Measurements from ENCODE around the gene TMEM31.

TMEM31 gene, protein sequence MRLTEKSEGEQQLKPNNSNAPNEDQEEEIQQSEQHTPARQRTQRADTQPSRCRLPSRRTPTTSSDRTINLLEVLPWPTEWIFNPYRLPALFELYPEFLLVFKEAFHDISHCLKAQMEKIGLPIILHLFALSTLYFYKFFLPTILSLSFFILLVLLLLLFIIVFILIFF

DNA sequence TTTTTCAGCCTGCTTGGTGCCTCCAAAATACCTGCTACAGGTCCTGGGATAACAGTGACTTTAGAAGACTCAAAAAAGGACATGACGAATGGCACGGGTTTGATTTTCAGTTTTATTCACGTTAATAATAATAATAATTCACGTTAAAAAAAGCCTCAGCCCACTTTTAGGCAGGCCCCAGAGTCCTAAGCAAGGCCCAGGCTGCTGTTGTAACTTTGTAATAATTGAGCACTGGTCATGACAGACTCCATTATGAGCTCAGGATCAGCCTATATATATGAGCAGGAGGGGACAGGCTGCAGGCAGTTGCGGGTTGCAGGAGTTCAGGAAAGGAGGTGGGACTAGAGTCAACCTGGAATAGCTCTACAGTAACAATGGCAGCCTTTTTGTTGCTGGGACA is at the start of gene TMEM31:
Gene TMEM31, plus strand, starts transcription at position 301 of the 400 bp plus-strand sequence. CDS start 1,350 bp downstream, outside the sequence.
- ATAC-seq (ENCODE audit: low read depth) (no peak), DNase-seq (ENCODE audit: low spot score) (no peak)
- H3K27ac ChIP-seq (ENCODE audit: poor library complexity, severe bottlenecking), result no peak within 1 kb of the TSS

DNA sequence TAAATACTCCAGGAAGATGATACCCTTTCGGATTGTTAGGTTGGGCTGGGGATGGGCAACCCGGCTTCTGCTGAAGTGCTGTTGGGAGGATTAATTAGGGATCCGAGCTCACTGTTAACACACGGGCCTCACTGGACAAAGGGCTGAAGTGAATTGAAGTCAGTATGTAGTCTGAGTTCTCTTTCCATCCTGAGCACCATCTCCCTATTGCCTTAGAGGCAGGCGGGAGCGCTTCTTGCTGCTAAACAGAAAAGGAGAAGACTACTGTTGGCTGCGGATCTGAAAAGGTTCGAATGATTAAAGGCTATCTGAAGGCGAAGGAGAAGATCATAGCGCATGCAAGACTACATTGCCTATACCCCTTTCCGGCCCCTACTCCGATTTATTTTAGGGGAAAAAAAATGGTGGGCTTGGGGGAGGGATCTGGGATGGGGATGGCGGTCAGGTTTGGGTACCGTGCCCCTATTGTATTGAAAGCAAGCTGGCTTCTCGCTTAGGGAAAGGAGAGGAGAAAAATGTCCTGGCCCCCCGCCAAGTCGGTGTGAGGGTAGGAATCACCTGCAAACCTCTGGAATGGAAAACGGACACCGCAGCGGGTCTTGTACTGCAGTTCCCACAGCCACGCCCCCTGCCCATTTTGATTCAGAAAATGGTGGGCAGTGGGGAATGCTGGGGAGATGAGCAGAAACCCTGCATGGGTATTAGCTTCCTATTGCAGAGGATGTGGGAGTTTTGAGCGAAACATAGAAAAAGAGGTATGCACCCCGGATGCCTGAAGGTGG is 46.5 kb upstream of the TMEM31 start:
- Histone ChIP-seq H3K36me3 (ENCODE audit: low read depth) (no peaks in the 10 kb centered on the region), H3K4me3 (ENCODE audit: severe bottlenecking) (no peak overlapping the region), H3K27me3 (ENCODE audit: insufficient read depth, poor library complexity, severe bottlenecking) (no peaks in the 10 kb centered on the region), H3K9me3 (ENCODE audit: severe bottlenecking) (no peaks in the 10 kb centered on the region), H3K27ac (ENCODE audit: poor library complexity, severe bottlenecking) (no peak overlapping the region), H3K4me1 (ENCODE audit: insufficient read depth, poor library complexity, severe bottlenecking) (no peaks in the 10 kb centered on the region)
- ATAC-seq (ENCODE audit: low read depth) (no peak), DNase-seq (ENCODE audit: low spot score) (no peak)
- TF ChIP-seq, protein P1, sequence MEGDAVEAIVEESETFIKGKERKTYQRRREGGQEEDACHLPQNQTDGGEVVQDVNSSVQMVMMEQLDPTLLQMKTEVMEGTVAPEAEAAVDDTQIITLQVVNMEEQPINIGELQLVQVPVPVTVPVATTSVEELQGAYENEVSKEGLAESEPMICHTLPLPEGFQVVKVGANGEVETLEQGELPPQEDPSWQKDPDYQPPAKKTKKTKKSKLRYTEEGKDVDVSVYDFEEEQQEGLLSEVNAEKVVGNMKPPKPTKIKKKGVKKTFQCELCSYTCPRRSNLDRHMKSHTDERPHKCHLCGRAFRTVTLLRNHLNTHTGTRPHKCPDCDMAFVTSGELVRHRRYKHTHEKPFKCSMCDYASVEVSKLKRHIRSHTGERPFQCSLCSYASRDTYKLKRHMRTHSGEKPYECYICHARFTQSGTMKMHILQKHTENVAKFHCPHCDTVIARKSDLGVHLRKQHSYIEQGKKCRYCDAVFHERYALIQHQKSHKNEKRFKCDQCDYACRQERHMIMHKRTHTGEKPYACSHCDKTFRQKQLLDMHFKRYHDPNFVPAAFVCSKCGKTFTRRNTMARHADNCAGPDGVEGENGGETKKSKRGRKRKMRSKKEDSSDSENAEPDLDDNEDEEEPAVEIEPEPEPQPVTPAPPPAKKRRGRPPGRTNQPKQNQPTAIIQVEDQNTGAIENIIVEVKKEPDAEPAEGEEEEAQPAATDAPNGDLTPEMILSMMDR (IDR thresholded peaks at IDR 0.05; ENCODE audit: poor library complexity, severe bottlenecking), result no peak

More for the DNA sequence above, at the start of gene TMEM31:
- Histone ChIP-seq H3K27me3 (ENCODE audit: insufficient read depth, poor library complexity, severe bottlenecking) (no peaks in the 10 kb centered on the region), H3K36me3 (ENCODE audit: low read depth) (no peaks in the 10 kb centered on the region), H3K4me1 (ENCODE audit: insufficient read depth, poor library complexity, severe bottlenecking) (no peaks in the 10 kb centered on the region), H3K4me3 (ENCODE audit: severe bottlenecking) (no peak within 1 kb of the TSS), H3K9me3 (ENCODE audit: severe bottlenecking) (no peaks in the 10 kb centered on the region)
- TF ChIP-seq, protein P1 (IDR thresholded peaks at IDR 0.05; ENCODE audit: poor library complexity, severe bottlenecking), result no peak

DNA sequence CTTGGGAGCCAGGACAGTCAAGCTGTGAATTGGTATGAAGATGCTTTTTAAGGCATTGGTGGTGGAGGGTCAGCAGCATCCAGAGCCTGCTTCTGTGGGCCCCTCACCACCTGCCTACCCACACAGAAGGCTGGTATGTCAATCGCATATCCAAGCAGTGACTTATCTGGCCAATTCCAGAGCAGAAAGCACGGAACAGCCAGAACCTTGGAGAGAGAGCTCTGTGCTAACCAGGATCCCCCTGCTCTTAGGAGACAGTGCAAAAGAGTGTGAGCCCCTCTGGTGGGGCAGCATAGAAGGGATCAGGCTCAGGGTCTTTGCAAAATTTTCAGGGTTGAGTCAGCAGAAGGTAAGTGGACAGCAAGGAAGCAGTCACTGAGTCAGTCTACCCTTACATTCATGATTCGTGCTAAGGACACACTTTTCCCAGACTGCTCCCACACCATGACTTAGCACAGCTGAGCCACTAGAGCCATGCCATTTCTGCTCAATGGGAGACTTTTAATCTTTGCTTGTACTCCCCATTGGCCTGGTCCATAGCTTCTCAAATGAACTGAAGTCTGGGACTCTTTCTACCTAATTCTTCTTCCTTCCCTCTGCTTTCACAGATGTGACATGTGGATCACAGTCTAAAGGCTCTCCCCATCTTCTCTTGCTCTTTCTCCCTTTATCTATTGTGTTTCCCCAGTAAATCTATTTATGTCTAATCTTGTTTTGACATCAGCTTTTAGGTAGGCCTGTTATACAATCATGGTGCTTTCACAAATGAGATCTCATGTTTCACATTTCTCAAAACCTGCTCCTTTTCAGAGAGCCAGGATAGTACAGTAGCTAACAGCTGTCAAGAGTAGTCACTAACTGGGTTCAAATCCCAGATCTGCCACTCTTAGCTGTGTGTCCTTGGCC is 44.3 kb upstream of the TMEM31 start:
- Histone ChIP-seq H3K36me3 (ENCODE audit: low read depth) (no peaks in the 10 kb centered on the region), H3K27me3 (ENCODE audit: insufficient read depth, poor library complexity, severe bottlenecking) (no peaks in the 10 kb centered on the region), H3K4me1 (ENCODE audit: insufficient read depth, poor library complexity, severe bottlenecking) (no peaks in the 10 kb centered on the region), H3K9me3 (ENCODE audit: severe bottlenecking) (no peaks in the 10 kb centered on the region), H3K27ac (ENCODE audit: poor library complexity, severe bottlenecking) (no peak overlapping the region), H3K4me3 (ENCODE audit: severe bottlenecking) (no peak overlapping the region)
- ATAC-seq (ENCODE audit: low read depth) (no peak), DNase-seq (ENCODE audit: low spot score) (no peak)
- TF ChIP-seq, protein P1 (IDR thresholded peaks at IDR 0.05; ENCODE audit: poor library complexity, severe bottlenecking), result no peak

DNA sequence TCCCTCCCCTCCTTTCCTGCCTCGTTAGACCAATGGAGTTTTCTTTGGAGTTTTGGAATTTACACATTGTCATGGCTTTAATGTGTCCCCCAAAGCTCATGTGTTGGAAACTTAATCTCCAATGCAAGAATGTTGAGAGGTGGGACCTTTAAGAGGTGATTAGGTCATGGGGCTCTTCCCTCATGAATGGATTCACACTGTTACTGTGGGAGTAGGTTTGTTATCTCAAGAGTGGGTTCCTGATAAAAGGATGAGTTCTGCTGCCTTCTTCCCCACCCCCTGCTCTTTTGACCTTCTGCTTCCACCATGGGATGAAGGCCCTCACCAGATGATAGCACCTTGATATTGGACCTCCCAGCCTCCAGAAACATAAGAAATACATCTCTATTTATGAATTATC is 41.0 kb upstream of the TMEM31 start:
- Histone ChIP-seq H3K27me3 (ENCODE audit: insufficient read depth, poor library complexity, severe bottlenecking) (no peaks in the 10 kb centered on the region), H3K27ac (ENCODE audit: poor library complexity, severe bottlenecking) (no peak overlapping the region), H3K4me3 (ENCODE audit: severe bottlenecking) (no peak overlapping the region), H3K9me3 (ENCODE audit: severe bottlenecking) (no peaks in the 10 kb centered on the region), H3K36me3 (ENCODE audit: low read depth) (no peaks in the 10 kb centered on the region), H3K4me1 (ENCODE audit: insufficient read depth, poor library complexity, severe bottlenecking) (no peaks in the 10 kb centered on the region)
- ATAC-seq (ENCODE audit: low read depth), result no peak
- DNase-seq (ENCODE audit: low spot score), result no peak
- TF ChIP-seq, protein P1 (IDR thresholded peaks at IDR 0.05; ENCODE audit: poor library complexity, severe bottlenecking), result no peak
